Lower lobe of right lung (tissue), 2 donors: Measurements from ENCODE around the gene MPP4. TPM values are rescaled to one million over a fixed set of nuclear protein-coding genes. Genes with fewer than 3 reads are reported as not detected.

Source experiments
- ATAC-seq, 2 donors: fragments of 200-7000 bp; cut with Tn5 transposase; one replicate each; pipeline ENCODE4 v1.9.1; 2020 to 2022; ENCODE audit warnings: mild to moderate bottlenecking in 2 of 2, moderate library complexity in 2 of 2
- DNase-seq: peaks from one replicate; pipeline ENCODE4 v3.0.0-alpha.2; 2020
- H3K27ac ChIP-seq: fragments of 200-600 bp; one replicate; pipeline ENCODE4 v1.8.0; 2022
- H3K27me3 ChIP-seq: fragments of 200-600 bp; one replicate; pipeline ENCODE4 v1.8.0; 2022; ENCODE audit warnings: low read depth
- H3K36me3 ChIP-seq: fragments of 200-600 bp; one replicate; pipeline ENCODE4 v1.8.0; 2022; ENCODE audit warnings: mild to moderate bottlenecking
- H3K4me1 ChIP-seq: fragments of 200-600 bp; one replicate; pipeline ENCODE4 v1.8.0; 2022
- H3K4me3 ChIP-seq: fragments of 200-600 bp; one replicate; pipeline ENCODE4 v1.8.0; 2022; ENCODE audit warnings: mild to moderate bottlenecking
- H3K9me3 ChIP-seq: fragments of 200-600 bp; one replicate; pipeline ENCODE4 v1.8.0; 2022
- CTCF ChIP-seq: fragments of 200-600 bp; IDR thresholded peaks from one replicate; pipeline ENCODE4 v1.8.0; 2022; ENCODE audit warnings: antibody characterized with exemption, mild to moderate bottlenecking
- intact Hi-C: fragments of 100-400 bp; cut with DNase I; formaldehyde crosslinking; loops from one replicate; pipeline ENCODE4 v1.11.0; 2022
- total RNA-seq: library from RNA; stranded (reverse); fragmentation: NEBNext Ultra II Directional; extraction: Animal tissue kit (Norgen Biotek cat#: 25700); gene quantifications from one replicate; pipeline ENCODE4 v1.2.1, GENCODE V29; 2021
- donor health status: DM: no; HTN: yes; CAD: no; lungs with severe emphysema.

Gene MPP4
- total RNA-seq, 1 donor from 2014 or later, result 0.30 TPM

GRCh38 chr2:201661366-201661765 is 37.1 kb downstream of the MPP4 start:
- no peaks in the 10 kb centered on the region for H3K9me3 ChIP-seq
- intact Hi-C loops, result no loop called here
- TF ChIP-seq CTCF, result no peak
- no peak for DNase-seq
- ATAC-seq, result no peak
- no peaks in the 10 kb centered on the region for H3K27me3 ChIP-seq
- H3K27ac ChIP-seq, result no peak overlapping the region
- H3K36me3 ChIP-seq, result no peaks in the 10 kb centered on the region
- no peaks in the 10 kb centered on the region for H3K4me1 ChIP-seq
- H3K4me3 ChIP-seq, result no peak overlapping the region

- no peak overlapping the region for H3K27ac ChIP-seq
- no peak for DNase-seq
- no peak overlapping the region for H3K4me3 ChIP-seq
- no peak for TF ChIP-seq CTCF
- H3K4me1 ChIP-seq, result no peaks in the 10 kb centered on the region
- intact Hi-C loops, result no loop called here
- no peak for ATAC-seq
- no peaks in the 10 kb centered on the region for H3K27me3 ChIP-seq
- no peaks in the 10 kb centered on the region for H3K9me3 ChIP-seq
- H3K36me3 ChIP-seq, result no peaks in the 10 kb centered on the region
Observed at GRCh38 chr2:201660293-201660895, 38.0 kb downstream of the MPP4 start.

GRCh38 chr2:201656740-201657139 is 41.7 kb downstream of the MPP4 start:
- Histone ChIP-seq H3K27me3 (no peaks in the 10 kb centered on the region), H3K27ac (no peak overlapping the region), H3K4me1 (no peaks in the 10 kb centered on the region), H3K4me3 (no peak overlapping the region), H3K9me3 (no peaks in the 10 kb centered on the region), H3K36me3 (no peaks in the 10 kb centered on the region)
- no peak for TF ChIP-seq CTCF
- no peak for DNase-seq
- intact Hi-C loops, result no loop called here
- ATAC-seq, result no peak

GRCh38 chr2:201656102-201656501 is 42.3 kb downstream of the MPP4 start:
- ATAC-seq (peak in 1 of 2 donors; percentile 35), DNase-seq (no peak)
- intact Hi-C loops, result no loop called here
- H3K4me1 ChIP-seq, result no peaks in the 10 kb centered on the region
- H3K27me3 ChIP-seq, result no peaks in the 10 kb centered on the region
- no peaks in the 10 kb centered on the region for H3K36me3 ChIP-seq
- no peak overlapping the region for H3K27ac ChIP-seq
- no peak for TF ChIP-seq CTCF
- no peak overlapping the region for H3K4me3 ChIP-seq
- no peaks in the 10 kb centered on the region for H3K9me3 ChIP-seq

GRCh38 chr2:201654616-201655384 is 43.6 kb downstream of the MPP4 start:
- no peaks in the 10 kb centered on the region for H3K27me3 ChIP-seq
- DNase-seq, result no peak
- no peaks in the 10 kb centered on the region for H3K9me3 ChIP-seq
- H3K4me3 ChIP-seq, result no peak overlapping the region
- no peak for TF ChIP-seq CTCF
- no peaks in the 10 kb centered on the region for H3K4me1 ChIP-seq
- ATAC-seq, result no peak
- intact Hi-C loops, result no loop called here
- H3K36me3 ChIP-seq, result no peaks in the 10 kb centered on the region
- no peak overlapping the region for H3K27ac ChIP-seq
